CD4-positive, alpha-beta T cell (primary cell): ENCODE measurements around the gene SYTL3. TPM values are rescaled to one million over a fixed set of nuclear protein-coding genes. Genes with fewer than 3 reads are reported as not detected.

Experiments used
- ATAC-seq: fragments of 200-7000 bp; cut with Tn5 transposase; one replicate; pipeline ENCODE4 v1.10.0; 2022; ENCODE audit warnings: mild to moderate bottlenecking; ENCODE audit not compliant: poor library complexity
- CTCF ChIA-PET: fragments of 350-600 bp; sonication (Branson Sonifier 250); formaldehyde crosslinking; loops from one replicate; lab custom pipeline; 2021; ENCODE audit warnings: antibody characterized with exemption, inconsistent platforms; lab: Charles Lee
- POLR2A ChIA-PET: fragments of 350-600 bp; sonication (Branson Sonifier 250); formaldehyde crosslinking; loops from one replicate; lab custom pipeline; 2021; ENCODE audit warnings: antibody characterized with exemption, inconsistent platforms; lab: Charles Lee
- DNase-seq, 14 experiments: peaks; one replicate each; pipeline ENCODE4 v3.0.0-alpha.2; 2013 to 2020; ENCODE audit warnings: mixed read lengths in 2 of 14
- H3K27ac ChIP-seq, 2 donors: one replicate each; pipeline versions ENCODE4 v1.5.1 to v1.7.0; 2013; ENCODE audit warnings: low read length in 2 of 2, low read depth in 1 of 2, mild to moderate bottlenecking in 1 of 2
- H3K27me3 ChIP-seq, 2 experiments: 1 replicate in 1 of 2; 2 replicates in 1 of 2; pipeline versions ENCODE4 v1.6.1 to v1.7.0; 2013; ENCODE audit warnings: low read length in 2 of 2, control low read depth in 1 of 2, mild to moderate bottlenecking in 1 of 2, moderate library complexity in 1 of 2; ENCODE audit not compliant: insufficient read depth in 2 of 2, control insufficient read depth in 1 of 2
- H3K36me3 ChIP-seq: one replicate; pipeline ENCODE4 v1.6.1; 2013; ENCODE audit warnings: low read length, control low read depth; ENCODE audit not compliant: insufficient read depth
- H3K4me1 ChIP-seq: one replicate; pipeline ENCODE4 v1.6.1; 2013; ENCODE audit warnings: low read length, control low read depth; ENCODE audit not compliant: insufficient read depth
- H3K4me3 ChIP-seq: one replicate; pipeline ENCODE4 v1.5.1; 2013; ENCODE audit warnings: mild to moderate bottlenecking, low read length, moderate library complexity
- H3K9me3 ChIP-seq, 2 experiments: 1 replicate in 1 of 2; 2 replicates in 1 of 2; pipeline versions ENCODE4 v1.6.1 to v1.7.0; 2013; ENCODE audit warnings: low read length in 2 of 2, mild to moderate bottlenecking in 2 of 2, control low read depth in 1 of 2, moderate library complexity in 1 of 2; ENCODE audit not compliant: control insufficient read depth in 1 of 2, insufficient read depth in 1 of 2
- H3K27ac Mint-ChIP-seq: one replicate; pipeline ENCODE4 v1.8.0; 2020; ENCODE audit warnings: mixed read lengths
- H3K27me3 Mint-ChIP-seq: one replicate; pipeline ENCODE4 v1.8.0; 2021; ENCODE audit warnings: mixed read lengths
- H3K36me3 Mint-ChIP-seq: one replicate; pipeline ENCODE4 v1.8.0; 2021; ENCODE audit warnings: low read depth, mixed read lengths
- H3K4me1 Mint-ChIP-seq: one replicate; pipeline ENCODE4 v1.8.0; 2021; ENCODE audit warnings: low read depth, mixed read lengths
- H3K4me3 Mint-ChIP-seq: one replicate; pipeline ENCODE4 v1.8.0; 2020; ENCODE audit warnings: mild to moderate bottlenecking, mixed read lengths
- H3K9me3 Mint-ChIP-seq: one replicate; pipeline ENCODE4 v1.8.0; 2020; ENCODE audit warnings: mixed read lengths
- intact Hi-C, 2 experiments: fragments of 100-400 bp; cut with DNase I in 1 of 2; cut with micrococcal nuclease in 1 of 2; formaldehyde crosslinking; loops; one replicate each; pipeline versions ENCODE4 v1.15.1 to v1.9.0; 2023 to 2025; cut with DNase I, micrococcal nuclease
- total RNA-seq, 174 experiments: library from RNA in 2 of 174; stranded (reverse) in 2 of 174; gene quantifications; one replicate each; pipeline ENCODE4 v1.2.3 and lab custom pipeline; 2021 to 2026
- TF ChIP-seq, protein P1 (sequence below): fragments of 200-600 bp; IDR thresholded peaks from one replicate; pipeline ENCODE4 v1.8.0; 2022; ENCODE audit warnings: antibody characterized with exemption, mild to moderate bottlenecking

SYTL3 gene
- total RNA-seq, 2 experiments from 2014 or later = 41.2 to 42.7 TPM

DNA sequence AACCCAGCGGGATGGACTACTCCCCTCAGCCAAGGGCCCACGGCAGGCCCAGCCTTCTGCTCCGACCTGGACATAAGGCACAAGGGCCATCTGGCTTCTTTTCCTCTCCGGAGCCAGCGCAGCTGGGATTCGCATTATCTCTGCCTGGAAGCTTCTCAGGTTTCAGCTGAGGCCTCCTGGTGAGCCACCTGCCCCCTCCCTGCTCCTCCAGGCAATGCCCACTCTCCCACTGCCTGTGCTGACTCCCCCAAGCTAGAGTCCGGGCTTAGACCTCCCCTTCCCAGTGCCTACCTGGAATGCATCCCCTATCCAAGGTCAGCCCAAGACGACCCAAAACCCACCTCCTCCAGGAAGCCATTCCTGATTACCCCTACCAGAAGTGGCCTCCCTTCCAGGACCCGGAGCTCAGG lies 108.6 kb downstream of the SYTL3 start:
- no peak for ATAC-seq
- H3K27ac Mint-ChIP-seq = no peak overlapping the region
- POLR2A ChIA-PET = no interaction called here
- H3K36me3 Mint-ChIP-seq = peaks cover 60% of the 10 kb centered on the region
- no peak overlapping the region for H3K27ac ChIP-seq
- no peaks in the 10 kb centered on the region for H3K9me3 ChIP-seq
- CTCF ChIA-PET = interaction anchor here (1.2 kb wide), 1 partner anchor 55 kb away, joined by 4 read pairs; no protein-coding TSS in a partner anchor
- H3K36me3 ChIP-seq = peaks cover 58% of the 10 kb centered on the region
- no peaks in the 10 kb centered on the region for H3K27me3 ChIP-seq
- intact Hi-C loops = no loop called here
- TF ChIP-seq, protein P1, sequence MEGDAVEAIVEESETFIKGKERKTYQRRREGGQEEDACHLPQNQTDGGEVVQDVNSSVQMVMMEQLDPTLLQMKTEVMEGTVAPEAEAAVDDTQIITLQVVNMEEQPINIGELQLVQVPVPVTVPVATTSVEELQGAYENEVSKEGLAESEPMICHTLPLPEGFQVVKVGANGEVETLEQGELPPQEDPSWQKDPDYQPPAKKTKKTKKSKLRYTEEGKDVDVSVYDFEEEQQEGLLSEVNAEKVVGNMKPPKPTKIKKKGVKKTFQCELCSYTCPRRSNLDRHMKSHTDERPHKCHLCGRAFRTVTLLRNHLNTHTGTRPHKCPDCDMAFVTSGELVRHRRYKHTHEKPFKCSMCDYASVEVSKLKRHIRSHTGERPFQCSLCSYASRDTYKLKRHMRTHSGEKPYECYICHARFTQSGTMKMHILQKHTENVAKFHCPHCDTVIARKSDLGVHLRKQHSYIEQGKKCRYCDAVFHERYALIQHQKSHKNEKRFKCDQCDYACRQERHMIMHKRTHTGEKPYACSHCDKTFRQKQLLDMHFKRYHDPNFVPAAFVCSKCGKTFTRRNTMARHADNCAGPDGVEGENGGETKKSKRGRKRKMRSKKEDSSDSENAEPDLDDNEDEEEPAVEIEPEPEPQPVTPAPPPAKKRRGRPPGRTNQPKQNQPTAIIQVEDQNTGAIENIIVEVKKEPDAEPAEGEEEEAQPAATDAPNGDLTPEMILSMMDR = no peak
- DNase-seq = peak in 1 of 14 experiments; percentile 28
- H3K4me1 ChIP-seq = no peaks in the 10 kb centered on the region
- H3K9me3 Mint-ChIP-seq = no peaks in the 10 kb centered on the region
- no peak overlapping the region for H3K4me3 ChIP-seq
- no peaks in the 10 kb centered on the region for H3K4me1 Mint-ChIP-seq
- H3K4me3 Mint-ChIP-seq = no peak overlapping the region
- no peaks in the 10 kb centered on the region for H3K27me3 Mint-ChIP-seq

DNA sequence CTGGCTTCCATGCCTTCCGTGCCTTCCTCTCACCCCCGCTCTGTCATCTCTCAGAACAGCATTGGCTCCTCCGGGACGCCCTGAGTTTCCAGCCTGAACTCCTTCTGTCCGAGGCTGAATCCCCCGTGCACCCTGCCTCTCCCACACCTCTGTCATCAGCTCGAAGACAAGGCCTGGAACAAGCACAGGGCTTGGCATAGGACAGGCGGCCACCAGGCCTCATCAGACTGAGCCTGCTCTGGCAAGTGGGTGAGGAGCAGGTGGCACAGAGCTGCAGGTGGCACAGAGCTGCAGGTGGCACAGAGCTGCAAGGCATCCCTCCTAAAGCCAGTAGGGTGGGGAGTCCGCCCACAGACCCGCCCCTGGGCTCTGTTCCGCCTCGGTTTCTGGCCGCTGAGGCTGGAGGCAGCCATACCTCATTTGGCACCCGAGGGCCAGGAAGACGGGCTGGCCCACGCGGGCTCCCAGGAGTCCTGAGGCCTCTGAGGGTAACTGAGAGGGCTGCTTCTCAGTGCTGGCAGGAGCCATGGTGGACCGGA lies 109.2 kb downstream of the SYTL3 start:
- H3K4me1 ChIP-seq = no peaks in the 10 kb centered on the region
- TF ChIP-seq, protein P1 = no peak
- peaks cover 59% of the 10 kb centered on the region for H3K36me3 ChIP-seq
- Mint-ChIP-seq H3K4me3 (no peak overlapping the region), H3K36me3 (peaks cover 62% of the 10 kb centered on the region), H3K27ac (no peak overlapping the region), H3K4me1 (no peaks in the 10 kb centered on the region), H3K27me3 (no peaks in the 10 kb centered on the region), H3K9me3 (no peaks in the 10 kb centered on the region)
- CTCF ChIA-PET = no interaction called here
- intact Hi-C loops = no loop called here
- no peak overlapping the region for H3K4me3 ChIP-seq
- H3K9me3 ChIP-seq = no peaks in the 10 kb centered on the region
- POLR2A ChIA-PET = no interaction called here
- no peaks in the 10 kb centered on the region for H3K27me3 ChIP-seq
- no peak for ATAC-seq
- H3K27ac ChIP-seq = no peak overlapping the region
- DNase-seq = peak in 1 of 14 experiments; percentile 42

DNA sequence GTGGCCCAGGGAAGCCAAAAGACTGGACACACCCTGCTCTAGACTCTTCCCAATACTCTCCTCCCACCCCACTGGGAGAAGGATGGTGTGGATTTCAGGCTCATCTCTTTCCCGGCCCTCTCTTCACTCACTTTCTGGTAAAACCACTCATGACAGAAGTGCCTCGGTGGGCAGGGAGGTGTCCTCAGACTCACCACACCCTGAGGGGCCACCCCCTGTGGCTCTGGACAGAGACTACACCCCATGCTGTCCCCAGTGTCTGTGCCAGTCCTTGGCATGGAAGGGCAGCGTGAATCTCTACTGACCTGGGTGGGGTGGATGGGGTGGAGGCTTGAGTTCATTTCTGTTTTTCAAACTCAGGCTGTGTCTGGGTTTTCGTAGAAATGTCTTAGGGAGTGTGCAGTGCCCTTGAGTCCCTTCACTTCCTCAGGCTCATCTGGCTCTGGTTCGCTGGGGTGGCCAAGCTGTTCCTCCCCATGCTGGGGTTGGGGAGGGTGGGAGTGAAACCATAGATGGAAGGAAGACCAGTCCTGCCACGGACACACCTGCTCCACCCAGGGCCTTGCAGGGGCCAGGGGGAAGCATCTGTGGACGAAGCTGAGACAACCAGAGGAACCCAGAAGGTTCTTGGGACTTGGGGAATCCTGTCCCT lies 110.2 kb downstream of the SYTL3 start:
- H3K27ac Mint-ChIP-seq = no peak overlapping the region
- Histone ChIP-seq H3K4me3 (no peak overlapping the region), H3K27me3 (no peaks in the 10 kb centered on the region), H3K4me1 (no peaks in the 10 kb centered on the region), H3K36me3 (peaks cover 68% of the 10 kb centered on the region), H3K27ac (no peak overlapping the region), H3K9me3 (peaks cover 0 to 2% of the 10 kb centered on the region in 2 experiments)
- no peaks in the 10 kb centered on the region for H3K9me3 Mint-ChIP-seq
- DNase-seq = peak in 1 of 14 experiments; percentile 38
- H3K36me3 Mint-ChIP-seq = peaks cover 65% of the 10 kb centered on the region
- H3K27me3 Mint-ChIP-seq = peaks cover 4% of the 10 kb centered on the region
- intact Hi-C loops = no loop called here
- ChIA-PET POLR2A (no interaction called here), CTCF (no interaction called here)
- no peaks in the 10 kb centered on the region for H3K4me1 Mint-ChIP-seq
- no peak overlapping the region for H3K4me3 Mint-ChIP-seq
- TF ChIP-seq, protein P1 = no peak
- ATAC-seq = no peak
